ENCODE measurements around the gene AKR7A3. TPM values are rescaled to one million over a fixed set of nuclear protein-coding genes. Genes with fewer than 3 reads are reported as not detected.

The AKR7A3 gene
- total RNA-seq, 2 donors from 2014 or later: 57.4 to 479 TPM

DNA sequence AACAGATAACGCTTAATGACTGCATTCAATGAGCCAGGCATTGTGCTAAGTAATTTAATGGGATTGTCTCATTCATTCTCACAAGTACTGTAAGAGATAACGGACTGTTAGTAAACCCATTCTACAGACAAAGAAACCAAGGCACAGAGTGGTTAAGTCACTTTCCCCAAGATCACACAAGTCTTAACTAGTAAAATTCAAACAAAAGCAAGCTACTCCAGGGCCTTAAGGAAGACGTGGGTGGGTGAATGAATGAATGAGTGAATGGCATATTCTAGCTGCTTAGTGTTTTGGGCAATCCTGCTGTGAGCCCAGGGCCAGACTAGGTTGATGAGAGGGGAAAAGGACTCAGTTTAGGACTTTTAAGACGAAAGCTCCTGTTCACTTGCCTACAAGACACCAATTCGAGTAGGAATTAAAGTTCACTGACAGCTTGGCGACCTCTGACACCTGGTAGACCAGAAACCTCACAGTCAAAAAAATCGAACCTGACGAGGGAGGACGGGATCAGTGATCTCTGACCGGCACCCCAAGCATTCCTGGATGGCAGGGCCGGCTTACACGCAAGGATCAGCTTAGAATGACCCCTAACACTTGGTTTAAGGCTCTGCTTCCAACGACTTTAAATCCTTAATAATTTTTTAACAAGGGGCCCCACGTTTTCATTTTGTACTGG, 37.8 kb downstream of the AKR7A3 start:
- Histone ChIP-seq H3K27ac (peak overlapping the region; percentile 91 to 98 (median 94)), H3K4me3 (peak overlapping the region; percentile 87 to 95), H3K36me3 (replicated peaks in 1 of 2; ENCODE audit: insufficient read depth in 1 of 2, low read depth in 2 of 2) (no peaks in the 10 kb centered on the region), H3K9me3 (no peaks in the 10 kb centered on the region), H3K27me3 (no peaks in the 10 kb centered on the region), H3K4me1 (peaks cover 26% of the 10 kb centered on the region)
- no peak for ATAC-seq
- intact Hi-C loops (cut with DNase I): loop anchor here (10.0 kb wide), 1 partner anchor 54 kb away; no protein-coding TSS in a partner anchor
- DNase-seq: no peak
- TF ChIP-seq, protein P1, sequence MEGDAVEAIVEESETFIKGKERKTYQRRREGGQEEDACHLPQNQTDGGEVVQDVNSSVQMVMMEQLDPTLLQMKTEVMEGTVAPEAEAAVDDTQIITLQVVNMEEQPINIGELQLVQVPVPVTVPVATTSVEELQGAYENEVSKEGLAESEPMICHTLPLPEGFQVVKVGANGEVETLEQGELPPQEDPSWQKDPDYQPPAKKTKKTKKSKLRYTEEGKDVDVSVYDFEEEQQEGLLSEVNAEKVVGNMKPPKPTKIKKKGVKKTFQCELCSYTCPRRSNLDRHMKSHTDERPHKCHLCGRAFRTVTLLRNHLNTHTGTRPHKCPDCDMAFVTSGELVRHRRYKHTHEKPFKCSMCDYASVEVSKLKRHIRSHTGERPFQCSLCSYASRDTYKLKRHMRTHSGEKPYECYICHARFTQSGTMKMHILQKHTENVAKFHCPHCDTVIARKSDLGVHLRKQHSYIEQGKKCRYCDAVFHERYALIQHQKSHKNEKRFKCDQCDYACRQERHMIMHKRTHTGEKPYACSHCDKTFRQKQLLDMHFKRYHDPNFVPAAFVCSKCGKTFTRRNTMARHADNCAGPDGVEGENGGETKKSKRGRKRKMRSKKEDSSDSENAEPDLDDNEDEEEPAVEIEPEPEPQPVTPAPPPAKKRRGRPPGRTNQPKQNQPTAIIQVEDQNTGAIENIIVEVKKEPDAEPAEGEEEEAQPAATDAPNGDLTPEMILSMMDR (IDR thresholded peaks at IDR 0.05): no peak
- TF ChIP-seq POLR2A (IDR thresholded peaks at IDR 0.05): no peak
- 6 to 9% methylated on average over 13 to 14 of the region's 14 CpGs for WGBS, 2 donors

DNA sequence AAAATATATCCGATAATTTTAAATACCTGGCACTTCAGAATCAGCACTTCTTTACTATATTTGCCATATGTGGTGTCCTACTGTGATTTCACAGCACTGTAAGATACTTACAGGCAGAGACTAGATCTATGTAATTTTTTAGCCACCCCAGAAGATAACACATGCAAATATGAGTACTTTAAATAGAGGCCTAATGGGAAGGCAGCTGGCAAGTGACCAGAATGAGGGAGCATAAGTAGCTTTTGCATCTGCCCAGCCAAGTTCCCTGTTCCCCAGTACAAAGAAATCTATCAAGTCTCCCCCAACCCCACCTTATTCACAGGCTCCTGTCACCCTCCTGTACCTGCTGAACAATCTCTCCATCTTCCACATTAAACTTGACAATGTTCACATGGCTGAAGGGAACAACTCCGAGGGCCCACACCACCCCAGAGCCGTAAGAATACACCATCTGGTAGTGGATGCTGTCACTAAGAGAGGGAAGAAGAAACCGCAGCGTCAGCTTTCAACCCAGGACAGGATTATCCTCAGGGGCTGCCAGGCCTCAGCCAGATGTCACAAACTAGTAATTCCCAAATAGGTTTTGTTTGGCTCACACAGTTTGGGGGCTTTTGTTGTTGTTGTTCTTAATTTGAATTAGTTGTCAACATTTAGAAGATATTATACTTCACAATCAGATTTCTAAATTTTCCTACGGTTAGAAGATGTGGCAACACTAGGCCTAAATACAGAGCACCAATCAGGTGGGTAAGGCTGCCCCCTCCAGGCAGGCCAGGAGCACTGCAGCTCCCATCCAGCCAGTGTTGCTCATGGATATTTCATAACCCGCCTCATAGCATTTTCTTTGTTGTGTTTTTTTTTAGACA, 47.7 kb downstream of the AKR7A3 start:
- Histone ChIP-seq H3K27ac (no peak overlapping the region), H3K27me3 (no peaks in the 10 kb centered on the region), H3K4me1 (no peaks in the 10 kb centered on the region), H3K4me3 (no peak overlapping the region), H3K9me3 (no peaks in the 10 kb centered on the region), H3K36me3 (replicated peaks in 1 of 2; ENCODE audit: insufficient read depth in 1 of 2, low read depth in 2 of 2) (peaks cover 6 to 41% of the 10 kb centered on the region in 2 donors)
- intact Hi-C loops (cut with DNase I): no loop called here
- WGBS, 2 donors: 52 to 55% methylated on average over 4 to 7 of the region's 7 CpGs
- TF ChIP-seq, protein P1 (IDR thresholded peaks at IDR 0.05): peak; percentile 84 to 96 (median 93)
- TF ChIP-seq POLR2A (IDR thresholded peaks at IDR 0.05): no peak
- DNase-seq: peak; percentile 65 to 72 (median 68)
- ATAC-seq: peak; percentile 95

DNA sequence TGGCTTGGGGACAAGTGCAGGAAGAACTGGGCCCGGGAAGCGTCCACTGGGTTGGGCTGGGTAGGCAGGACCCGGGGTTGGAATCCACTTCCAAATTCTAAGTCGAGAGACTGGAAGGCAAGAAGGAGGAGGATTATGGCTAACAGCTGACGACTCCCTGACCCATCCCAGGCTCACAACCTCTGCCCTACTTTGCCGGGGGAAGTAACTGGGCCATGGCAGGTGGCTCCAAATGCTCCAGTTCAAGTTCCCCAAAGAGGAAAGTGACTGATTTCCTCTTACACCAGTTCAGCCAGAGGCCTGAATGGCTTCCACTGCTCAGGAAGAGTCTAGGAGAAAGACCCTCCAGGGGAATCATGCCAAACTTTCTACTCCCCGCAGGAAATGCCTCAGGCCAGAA, 48.7 kb downstream of the AKR7A3 start:
- DNase-seq: no peak
- no peak for ATAC-seq
- Histone ChIP-seq H3K4me3 (no peak overlapping the region), H3K27ac (no peak overlapping the region), H3K4me1 (no peaks in the 10 kb centered on the region), H3K9me3 (no peaks in the 10 kb centered on the region), H3K36me3 (replicated peaks in 1 of 2; ENCODE audit: insufficient read depth in 1 of 2, low read depth in 2 of 2) (peaks cover 6 to 45% of the 10 kb centered on the region in 2 donors), H3K27me3 (no peaks in the 10 kb centered on the region)
- intact Hi-C loops (cut with DNase I): no loop called here
- TF ChIP-seq, protein P1 (IDR thresholded peaks at IDR 0.05): no peak
- TF ChIP-seq POLR2A (IDR thresholded peaks at IDR 0.05): no peak
- 92% methylated on average over 6 to 7 of the region's 7 CpGs for WGBS, 2 donors

DNA sequence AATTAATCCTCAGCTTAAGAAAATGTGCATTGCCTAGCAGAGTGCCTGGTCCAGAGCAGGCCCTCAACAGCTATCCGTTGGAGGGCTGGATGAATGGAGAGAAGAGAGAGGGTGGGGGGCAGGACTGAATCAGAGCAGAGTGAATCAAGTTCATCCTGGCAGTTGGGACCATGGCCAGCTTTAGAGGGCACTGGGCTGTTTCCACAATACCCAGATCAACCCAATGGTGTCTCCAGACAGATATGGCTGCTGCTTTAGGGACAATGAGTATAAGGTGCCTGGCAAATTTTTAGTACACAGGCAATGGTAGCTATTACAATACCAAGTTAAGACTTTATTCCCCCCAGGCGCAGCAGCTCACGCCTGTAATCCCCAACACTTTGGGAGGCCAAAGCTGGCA, 54.3 kb downstream of the AKR7A3 start:
- peaks cover 8% of the 10 kb centered on the region for H3K4me1 ChIP-seq
- H3K27ac ChIP-seq: no peak overlapping the region
- ATAC-seq (no peak), DNase-seq (no peak)
- no peaks in the 10 kb centered on the region for H3K27me3 ChIP-seq
- no peak overlapping the region for H3K4me3 ChIP-seq
- no peaks in the 10 kb centered on the region for H3K9me3 ChIP-seq
- intact Hi-C loops (cut with DNase I): no loop called here
- TF ChIP-seq, protein P1 (IDR thresholded peaks at IDR 0.05): no peak
- no peak for TF ChIP-seq POLR2A (IDR thresholded peaks at IDR 0.05)
- H3K36me3 ChIP-seq (replicated peaks in 1 of 2; ENCODE audit: insufficient read depth in 1 of 2, low read depth in 2 of 2): peaks cover 4 to 29% of the 10 kb centered on the region in 2 donors
- WGBS, 2 donors: 83 to 95% methylated on average over 1 to 3 of the region's 3 CpGs

Small RNA genes within 50 kb of the gene (small RNA-seq; reads per million reads assigned to genes)
- gene RNU6-1099P: not detected

Other genes with a start within 250 kb of the AKR7A3 start
- gene UBR4, start 78.5 kb downstream of the AKR7A3 start, total RNA-seq: 10 to 100 TPM; 84.4 to 87.4 TPM
- 10 to 100 TPM; 15.3 to 23.7 TPM for gene EMC1, start 37.2 kb downstream of the AKR7A3 start, total RNA-seq
- 10 to 100 TPM; 17.6 to 27.7 TPM for gene MRTO4, start 37.0 kb downstream of the AKR7A3 start, total RNA-seq
- gene AKR7A2, start 23.4 kb upstream of the AKR7A3 start, total RNA-seq: 10 to 100 TPM; 24.1 to 45.1 TPM
- 10 to 100 TPM in 1 of 2 donors, 1 to 10 TPM in 1; 9.6 to 23.4 TPM for gene SLC66A1, start 23.6 kb upstream of the AKR7A3 start, total RNA-seq
- gene CAPZB, start 196.8 kb upstream of the AKR7A3 start, total RNA-seq: 10 to 100 TPM; 35.5 to 54.1 TPM

Measured in body of pancreas (tissue), 4 donors.